Measurements from ENCODE around the gene ZNF407. TPM values are rescaled to one million over a fixed set of nuclear protein-coding genes. Genes with fewer than 3 reads are reported as not detected.
"Not testable (repeated sequence)": the region's sequence is repeated elsewhere in the genome, so short reads cannot be mapped to it uniquely, and the experiment has no call there.

Gene ZNF407
- total RNA-seq, 1 donor from 2014 or later, result 11.4 TPM

DNA sequence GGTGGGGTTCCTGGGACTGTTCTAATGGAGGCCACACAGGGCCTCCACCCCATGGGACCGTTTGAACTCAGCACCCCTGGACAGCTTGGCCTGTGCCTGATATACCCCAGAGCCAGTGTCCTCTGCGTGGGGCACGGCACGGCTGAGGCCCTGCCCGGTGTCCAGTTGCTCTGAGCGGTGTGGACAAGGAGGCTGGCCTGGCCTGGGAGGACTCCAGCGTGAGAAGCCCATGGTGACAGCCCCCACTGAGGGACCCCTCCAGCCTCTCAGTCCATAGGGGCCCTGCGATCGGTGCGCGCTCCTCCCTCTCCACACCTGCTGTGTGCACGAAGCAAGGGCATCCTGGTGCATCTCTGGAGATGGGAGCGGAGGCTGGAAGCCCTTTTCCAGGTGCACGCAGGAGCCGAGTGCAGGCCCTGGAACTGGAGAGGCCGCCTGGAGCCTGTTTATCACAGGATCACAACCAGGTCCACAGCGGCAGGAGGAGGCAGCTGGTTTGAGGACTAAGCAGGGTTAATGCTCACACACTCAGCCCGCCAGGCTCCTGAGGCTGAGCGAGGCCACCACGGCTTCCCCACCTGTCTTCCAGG is 491.0 kb downstream of the ZNF407 start:
- no peak for DNase-seq (ENCODE audit: low read depth in 2 of 2)

DNA sequence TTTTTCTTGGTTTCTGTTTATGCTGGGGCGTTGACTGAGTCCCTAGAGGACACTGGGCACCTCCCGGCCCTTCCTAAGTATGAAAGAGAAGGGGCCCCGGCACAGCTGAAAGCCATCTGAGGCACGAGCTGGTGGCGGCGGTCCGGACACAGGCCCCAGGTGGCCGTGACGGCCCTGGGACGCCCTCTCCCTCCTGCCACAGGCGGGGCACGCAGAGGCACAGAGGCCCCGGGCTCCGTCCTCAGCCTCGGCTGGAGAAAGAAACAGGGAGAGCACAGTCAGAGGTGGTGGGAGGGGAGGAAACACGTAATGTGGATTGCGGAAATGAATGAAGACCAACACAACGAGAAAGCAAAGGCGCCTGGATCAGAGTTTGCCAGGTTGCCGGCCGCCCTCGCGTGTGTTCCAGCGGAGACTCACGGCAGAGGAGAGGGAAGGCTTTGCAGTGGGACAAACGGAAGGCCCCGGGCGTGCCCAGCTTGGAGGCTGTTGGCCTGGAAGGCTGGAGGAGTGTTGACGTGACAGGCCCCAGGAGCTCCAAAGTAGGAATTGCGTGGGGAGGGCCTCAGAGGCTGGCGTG is 492.2 kb downstream of the ZNF407 start:
- DNase-seq (ENCODE audit: low read depth in 2 of 2), result no peak

DNA sequence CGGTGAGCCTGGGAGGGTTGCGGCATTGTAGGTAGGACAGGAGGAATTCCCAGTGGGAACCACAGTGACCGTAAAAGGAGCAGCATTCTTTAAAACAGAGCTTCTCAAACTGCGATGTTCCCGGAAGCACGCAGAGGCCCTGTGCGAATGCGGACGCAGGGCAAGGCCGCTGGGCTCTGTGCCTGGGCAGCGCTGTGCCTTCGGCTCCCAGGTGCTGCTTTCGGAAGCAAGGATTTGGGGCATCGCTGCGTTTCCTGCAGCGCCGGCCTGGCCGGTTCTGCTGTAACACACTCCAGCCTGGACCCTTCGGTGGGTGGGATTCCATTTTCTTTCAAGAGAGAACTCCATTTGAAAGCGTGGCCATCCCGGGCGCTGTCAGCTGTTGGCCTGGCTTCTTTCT is 492.7 kb downstream of the ZNF407 start:
- DNase-seq (ENCODE audit: low read depth in 2 of 2), result no peak

DNA sequence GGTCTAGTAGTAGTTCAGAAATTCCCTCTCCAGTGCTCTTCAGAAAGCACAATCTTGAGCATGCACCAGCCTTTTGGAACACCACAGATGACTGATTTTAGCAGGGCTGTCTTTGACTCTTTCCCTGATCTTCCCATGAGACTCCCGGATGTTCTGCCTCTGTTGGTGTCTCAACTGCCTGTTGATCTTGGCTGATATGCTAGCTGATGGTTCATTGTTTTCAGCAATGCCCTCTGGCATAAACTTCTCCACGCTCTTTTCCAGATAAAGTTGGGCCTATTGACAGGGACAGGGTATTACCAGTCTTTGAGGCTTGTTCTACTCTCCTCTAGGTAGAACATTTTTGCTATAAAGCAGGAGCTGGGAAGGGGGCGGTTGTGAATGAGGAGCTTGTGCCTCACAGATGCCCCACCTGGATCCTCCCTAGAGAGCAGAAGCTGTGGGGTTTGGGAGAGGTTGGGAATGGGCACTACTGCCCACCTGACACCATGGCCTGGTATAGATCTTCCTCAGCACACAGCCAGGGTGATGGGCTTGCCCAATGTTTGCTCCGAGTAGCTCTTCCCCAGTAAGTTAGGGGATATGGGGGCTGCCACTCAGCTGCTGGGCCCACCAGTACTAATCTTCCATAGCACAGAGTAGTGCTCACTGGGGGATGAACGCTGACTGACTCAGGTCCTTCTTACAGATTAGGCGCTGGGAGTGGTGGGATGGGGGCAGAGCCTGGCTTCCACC is 500.0 kb downstream of the ZNF407 start:
- peak in 1 of 2 donors; percentile 81 for DNase-seq (ENCODE audit: low read depth in 2 of 2)

DNA sequence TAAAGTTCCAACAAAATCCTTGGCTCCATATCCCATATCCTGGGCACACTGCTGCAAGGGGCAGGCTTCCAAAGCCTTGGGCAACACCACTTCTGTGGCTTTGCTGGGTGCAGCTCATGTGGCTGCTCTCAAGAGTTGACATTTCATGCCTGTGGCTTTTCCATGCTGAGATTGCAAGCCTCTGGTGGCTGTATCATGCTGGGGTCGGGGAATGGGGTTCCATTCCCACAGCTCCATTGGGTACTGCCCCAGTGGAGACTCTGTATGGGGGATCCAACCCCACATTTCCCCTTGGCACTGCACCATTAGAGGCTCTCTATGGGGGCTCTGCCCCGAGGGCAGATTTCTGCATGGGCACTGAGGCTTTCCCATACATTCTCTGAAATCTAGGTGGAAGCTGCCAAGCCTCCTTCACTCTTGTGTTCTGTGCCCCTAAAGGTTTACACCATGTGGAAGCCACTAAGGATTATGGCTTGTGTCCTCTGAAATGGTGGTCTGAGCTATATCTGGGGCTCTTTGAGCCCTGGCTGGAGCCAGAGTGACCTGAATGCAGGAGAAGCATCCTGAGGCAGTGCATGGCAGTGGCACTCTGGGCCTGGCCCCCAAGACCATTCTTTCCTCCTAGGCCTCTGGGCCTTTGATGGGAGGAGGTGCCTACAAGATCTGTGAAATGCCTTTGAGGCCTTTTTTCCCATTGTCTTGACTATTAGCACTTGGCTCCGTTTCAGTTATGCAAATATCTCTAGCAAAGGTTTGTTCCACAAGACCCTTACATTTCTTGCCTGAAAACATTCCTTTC is 503.4 kb downstream of the ZNF407 start:
- DNase-seq (ENCODE audit: low read depth in 2 of 2), result no peak

- DNase-seq (ENCODE audit: low read depth in 2 of 2), result no peak
These were observed 504.2 kb downstream of the ZNF407 start for GRCh38 chr18:75101916-75102315.

DNA sequence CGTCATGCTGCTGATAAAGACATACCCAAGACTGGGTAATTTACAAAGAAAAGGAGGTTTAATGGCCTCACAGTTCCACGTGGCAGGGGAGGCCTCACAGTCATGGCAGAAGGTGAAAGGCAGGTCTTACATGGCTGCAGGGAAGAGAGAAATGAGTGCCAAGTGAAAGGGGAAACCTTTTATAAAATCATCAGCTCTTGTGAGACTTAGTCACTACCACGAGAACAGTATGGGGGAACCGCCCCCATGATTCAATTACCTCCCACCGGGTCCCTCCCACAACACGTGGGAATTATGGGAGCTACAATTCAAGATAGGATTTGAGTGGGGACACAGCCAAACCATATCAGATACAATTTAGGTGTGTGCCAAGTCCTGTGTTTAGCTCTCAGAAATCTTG is 506.4 kb downstream of the ZNF407 start:
- not testable (repeated sequence) for DNase-seq (ENCODE audit: low read depth in 2 of 2)

GRCh38 chr18:75104483-75104882 is 506.8 kb downstream of the ZNF407 start:
- DNase-seq (ENCODE audit: low read depth in 2 of 2), result no peak

- no peak for DNase-seq (ENCODE audit: low read depth in 2 of 2)
These were observed 508.0 kb downstream of the ZNF407 start for GRCh38 chr18:75105551-75106254.

DNA sequence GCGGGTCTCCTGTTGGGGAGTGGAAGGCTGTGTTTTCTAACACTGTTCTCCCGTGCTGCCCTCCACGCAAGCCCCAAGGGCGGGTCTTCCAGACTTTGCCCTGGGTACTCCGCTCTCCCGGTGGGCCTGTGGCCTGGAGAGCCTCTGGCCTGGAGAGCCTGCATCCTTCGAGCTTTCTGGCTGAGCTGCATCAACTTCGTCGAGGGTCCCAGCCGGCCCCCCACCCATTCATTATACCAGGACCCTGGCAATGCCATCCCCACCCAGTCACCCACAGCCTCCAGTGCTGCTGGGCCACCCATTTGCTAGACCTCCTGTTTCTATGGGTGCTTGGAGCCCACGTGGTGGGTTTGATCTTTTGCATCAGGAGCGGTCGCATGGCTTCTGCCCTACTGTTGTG is 509.1 kb downstream of the ZNF407 start:
- no peak for DNase-seq (ENCODE audit: low read depth in 2 of 2)

DNA sequence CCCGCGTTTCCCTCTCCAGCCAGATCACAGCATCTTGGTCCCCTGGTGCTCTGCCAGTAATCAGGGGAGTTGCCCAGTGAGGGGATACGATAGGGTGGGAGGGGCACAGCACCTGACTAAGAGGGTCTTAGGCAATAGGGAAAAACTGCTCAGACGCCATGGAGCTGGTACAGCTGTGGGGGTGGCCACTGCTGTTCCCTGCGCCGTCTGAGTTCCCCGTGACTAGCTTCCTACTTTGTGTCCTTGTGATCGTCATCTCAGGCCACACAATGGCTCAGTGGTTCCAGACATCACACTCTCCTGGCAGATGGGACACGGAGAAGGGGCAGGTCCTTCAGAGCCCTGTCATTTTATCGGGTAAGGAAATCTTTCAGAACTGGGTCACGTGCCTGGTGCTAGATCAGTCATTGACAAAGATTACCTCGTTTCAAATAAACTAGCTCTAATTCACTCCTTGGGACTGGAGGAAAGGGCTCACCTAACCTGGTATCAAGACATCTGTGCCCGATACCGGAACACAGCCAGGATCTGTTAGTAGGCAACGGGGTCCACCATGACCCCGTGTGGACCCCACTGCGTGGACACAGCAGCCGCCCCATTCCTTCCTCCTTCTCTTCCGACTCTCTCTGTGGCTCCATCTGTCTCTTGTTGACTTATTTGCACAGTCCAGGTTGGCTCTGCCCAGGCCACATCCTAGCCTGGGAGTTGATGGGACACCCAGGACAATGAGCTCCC is 509.7 kb downstream of the ZNF407 start:
- DNase-seq (ENCODE audit: low read depth in 2 of 2), result no peak

- DNase-seq (ENCODE audit: low read depth in 2 of 2), result no peak
These were observed 510.2 kb downstream of the ZNF407 start for GRCh38 chr18:75107931-75108276.

DNA sequence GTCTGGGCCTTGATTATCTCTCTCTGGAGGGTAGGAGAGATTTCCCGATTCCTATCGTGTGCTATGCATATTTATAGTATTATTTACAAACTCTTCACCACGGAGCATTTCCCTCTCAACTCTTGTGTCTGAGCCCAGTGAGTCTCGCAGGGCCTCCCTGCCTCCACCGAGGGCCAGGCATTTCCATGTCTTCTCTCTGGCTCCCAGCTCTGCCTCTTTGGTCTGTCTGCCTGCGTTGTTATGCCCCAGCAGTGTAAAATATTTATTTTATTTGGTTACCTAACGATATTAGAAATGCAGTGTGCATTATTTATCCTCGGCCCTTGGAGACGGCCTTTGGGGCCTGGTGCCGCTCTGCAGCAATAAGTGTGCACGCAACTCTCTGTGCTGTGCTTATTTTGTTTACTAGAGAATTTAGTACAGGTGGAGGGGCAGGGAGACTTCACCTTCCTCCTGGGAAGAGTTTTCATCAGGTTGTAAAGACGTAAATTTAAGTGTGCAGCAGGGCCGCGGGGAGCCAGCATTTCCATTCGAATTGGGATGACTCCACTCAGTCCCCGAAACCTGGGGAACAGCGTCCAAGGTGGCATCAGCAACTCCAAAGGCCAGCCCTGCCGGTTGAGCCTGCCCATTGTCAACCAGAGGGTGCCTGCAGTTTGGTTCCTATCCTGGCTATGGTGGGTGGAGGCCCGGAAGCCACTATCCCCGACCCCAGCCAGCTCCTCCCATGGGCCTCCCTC is 511.1 kb downstream of the ZNF407 start:
- DNase-seq (ENCODE audit: low read depth in 2 of 2), result no peak

DNA sequence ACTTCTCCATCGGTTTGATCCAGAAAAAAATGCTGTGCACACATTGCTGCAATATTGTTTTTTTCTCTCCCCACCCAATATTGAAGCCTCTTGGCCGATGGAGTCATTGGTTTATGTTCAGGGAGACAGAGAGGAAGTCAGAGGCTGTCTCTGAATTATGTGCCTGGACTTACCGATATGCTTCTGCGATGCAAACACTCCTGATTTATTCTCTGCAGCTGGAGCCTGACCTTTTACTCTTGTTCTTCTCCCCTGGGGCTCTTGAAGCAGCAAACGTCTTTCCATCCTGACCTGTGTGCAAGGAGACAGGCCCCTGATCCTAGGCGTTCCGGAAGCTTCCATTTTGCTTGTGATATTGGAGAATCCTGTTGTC is 511.6 kb downstream of the ZNF407 start:
- DNase-seq (ENCODE audit: low read depth in 2 of 2), result no peak

DNA sequence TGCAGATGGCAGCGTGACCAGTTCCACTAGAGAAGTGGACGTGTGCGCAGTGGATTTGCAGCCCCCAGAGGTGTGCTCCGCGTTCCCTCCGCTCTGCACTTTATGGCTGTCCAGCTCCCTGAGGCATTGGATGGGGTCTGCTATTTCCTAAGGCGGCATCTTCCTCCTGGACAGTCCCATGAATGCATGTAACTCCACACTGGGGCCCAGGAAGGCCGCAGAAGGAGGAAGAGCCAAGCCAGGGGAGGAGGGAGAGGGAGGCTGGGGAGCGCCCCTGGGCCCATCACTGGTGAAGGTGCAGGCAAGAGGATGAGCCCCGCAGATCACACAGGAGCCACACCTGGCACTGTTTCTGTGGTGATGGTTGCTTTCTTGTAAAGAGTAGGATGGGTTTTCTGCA is 512.1 kb downstream of the ZNF407 start:
- DNase-seq (ENCODE audit: low read depth in 2 of 2), result no peak

DNA sequence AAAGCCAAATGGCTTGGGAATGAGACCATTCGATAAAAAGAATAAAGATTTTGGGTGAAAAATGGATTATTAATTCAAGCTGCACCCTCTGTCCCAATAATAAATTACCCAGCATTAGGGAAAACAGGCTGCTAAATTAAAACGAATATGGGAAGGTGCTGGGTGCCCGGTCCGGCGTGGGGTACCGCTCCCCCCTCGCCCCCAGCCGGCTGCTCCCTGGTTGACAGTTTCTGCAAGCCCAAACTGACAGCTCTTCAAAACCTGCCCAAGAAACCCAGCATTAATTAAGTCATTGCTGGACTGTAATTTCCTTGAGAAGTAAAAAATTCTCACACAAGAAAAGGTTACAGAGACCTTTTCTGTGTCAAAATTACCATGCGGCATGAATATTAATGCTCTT is 512.6 kb downstream of the ZNF407 start:
- DNase-seq (ENCODE audit: low read depth in 2 of 2), result no peak

GRCh38 chr18:75110846-75111415 is 513.3 kb downstream of the ZNF407 start:
- DNase-seq (ENCODE audit: low read depth in 2 of 2), result no peak

GRCh38 chr18:75111760-75112159 is 514.1 kb downstream of the ZNF407 start:
- DNase-seq (ENCODE audit: low read depth in 2 of 2), result no peak

DNA sequence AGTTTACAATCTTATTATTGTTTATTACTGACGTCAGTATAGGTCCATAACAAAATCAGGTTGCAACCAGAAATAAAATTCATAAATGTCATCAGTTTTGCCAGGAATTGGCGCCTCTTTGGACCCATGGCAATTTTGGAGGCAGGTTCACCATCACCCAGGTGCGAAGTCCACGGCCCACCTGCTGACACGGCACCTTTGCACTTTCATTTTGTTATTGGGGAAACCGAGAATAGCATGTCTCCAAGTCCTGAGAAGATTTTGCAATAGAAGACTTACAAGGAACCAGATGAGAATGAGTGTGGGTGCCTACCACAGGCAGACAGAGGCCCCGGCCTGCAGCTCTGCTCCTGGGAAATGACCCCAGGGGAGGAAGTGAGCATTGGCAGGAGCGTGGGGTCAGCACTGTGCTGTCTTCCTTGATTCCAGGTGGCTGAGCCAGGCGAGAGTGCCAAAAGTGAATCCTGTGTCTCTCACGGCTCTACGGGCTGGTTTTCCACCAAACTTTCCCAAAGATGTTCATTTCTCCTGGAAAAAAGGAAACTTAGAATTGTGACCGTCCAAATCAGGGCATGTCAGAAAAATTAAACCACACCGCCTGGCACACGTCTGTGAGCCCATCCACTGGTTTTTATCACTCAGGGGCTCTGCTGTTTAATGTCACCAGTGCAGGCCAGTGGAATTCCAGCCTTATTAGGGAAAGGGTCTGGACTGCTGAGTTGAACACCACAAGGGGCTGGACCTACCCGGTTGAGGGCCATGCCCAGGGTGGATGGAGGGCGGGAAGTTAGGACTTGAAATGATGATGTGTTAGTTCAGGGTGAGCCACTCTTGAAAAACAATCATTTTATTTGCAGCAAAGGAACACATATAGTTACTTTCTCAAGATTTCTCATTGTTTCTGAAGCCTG is 514.8 kb downstream of the ZNF407 start:
- no peak for DNase-seq (ENCODE audit: low read depth in 2 of 2)
